NCI-H1092 (cell line): ENCODE results near the gene ATP6V1B1.

Experiments
- DNase-seq: peaks from one replicate; lab custom pipeline; 2025; lab: John Stamatoyannopoulos, UW

The ATP6V1B1 gene

DNA sequence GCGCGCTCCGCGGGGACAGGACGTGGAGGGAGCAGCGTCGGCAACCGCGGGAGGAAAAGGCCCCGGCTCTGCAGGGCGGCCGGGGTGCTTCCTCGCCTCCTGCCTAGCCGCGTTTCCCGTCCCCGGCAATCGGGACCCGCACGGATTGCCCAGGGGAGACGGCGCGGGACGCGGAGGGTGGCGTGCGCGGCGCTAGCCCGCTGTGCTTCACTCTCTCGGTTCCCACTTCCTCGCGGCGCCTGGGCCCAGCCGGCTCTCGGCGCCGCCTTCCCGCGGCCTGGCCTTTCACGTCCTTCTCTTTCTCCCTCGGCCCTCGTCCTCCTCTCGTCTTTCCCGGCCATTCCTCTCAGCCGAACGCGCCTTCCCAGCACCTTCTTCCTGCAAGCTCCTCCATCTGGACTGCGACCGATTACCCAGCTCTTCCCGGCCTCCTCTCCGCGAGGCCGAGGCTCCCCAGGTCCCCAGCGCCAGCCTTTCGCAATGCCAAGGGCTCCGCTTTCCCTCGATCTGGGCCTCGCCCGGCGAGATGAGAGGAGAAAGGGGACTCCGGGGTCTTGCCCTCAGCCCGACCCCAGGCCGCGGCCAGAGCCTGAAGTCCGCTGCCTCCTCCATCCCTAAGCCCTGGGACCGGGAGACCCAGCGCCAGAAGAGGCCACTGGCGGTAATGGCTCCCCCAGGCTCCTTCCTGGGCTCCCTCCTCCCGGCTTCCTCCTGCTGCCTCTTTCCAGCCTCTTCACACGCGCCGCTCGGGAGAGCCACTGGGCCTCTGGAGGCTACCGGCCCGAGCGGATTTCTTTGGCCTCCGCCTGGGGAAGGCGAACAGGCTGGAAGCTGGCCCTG, 34.3 kb upstream of the ATP6V1B1 start:
- peak; percentile 10 for DNase-seq

GRCh38 chr2:70902067-70902442, 33.6 kb upstream of the ATP6V1B1 start:
- no peak for DNase-seq

- DNase-seq: no peak
Measured at GRCh38 chr2:70902579-70902978, 33.1 kb upstream of the ATP6V1B1 start.

GRCh38 chr2:70903171-70903570, 32.5 kb upstream of the ATP6V1B1 start:
- DNase-seq: no peak

DNA sequence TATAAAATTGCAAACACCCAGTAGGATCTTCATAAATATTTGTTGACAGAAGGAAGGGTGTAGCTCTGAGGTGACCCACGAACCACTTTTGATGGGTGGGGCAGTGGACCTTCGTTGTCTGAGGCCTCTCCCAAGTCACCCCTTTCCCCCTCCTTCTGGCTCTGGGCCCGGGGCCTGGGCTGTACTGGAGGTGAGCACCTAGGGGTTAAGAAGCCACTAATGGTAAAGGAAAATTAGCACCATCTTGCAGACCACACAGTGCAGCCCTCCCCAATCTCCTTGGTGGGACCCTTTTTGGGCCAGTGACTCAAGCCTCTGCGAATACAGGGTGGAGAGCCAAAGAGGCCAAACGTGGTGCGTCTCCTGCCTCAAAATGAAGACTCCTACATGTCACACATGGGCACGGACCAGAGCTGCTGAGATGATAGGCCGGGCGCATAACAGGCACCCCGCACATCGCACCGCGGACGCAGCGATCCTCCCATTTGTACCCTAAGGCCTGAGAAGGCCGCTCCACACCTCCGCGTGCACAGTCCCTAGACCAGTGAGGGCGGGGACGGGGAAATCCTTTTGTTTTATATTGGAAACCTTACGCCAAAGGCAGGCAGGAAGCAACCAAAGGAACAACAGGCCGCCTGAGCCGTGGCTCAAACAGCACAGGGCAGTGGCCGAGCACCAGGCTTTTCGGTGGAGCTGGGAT, 31.9 kb upstream of the ATP6V1B1 start:
- DNase-seq: no peak

DNA sequence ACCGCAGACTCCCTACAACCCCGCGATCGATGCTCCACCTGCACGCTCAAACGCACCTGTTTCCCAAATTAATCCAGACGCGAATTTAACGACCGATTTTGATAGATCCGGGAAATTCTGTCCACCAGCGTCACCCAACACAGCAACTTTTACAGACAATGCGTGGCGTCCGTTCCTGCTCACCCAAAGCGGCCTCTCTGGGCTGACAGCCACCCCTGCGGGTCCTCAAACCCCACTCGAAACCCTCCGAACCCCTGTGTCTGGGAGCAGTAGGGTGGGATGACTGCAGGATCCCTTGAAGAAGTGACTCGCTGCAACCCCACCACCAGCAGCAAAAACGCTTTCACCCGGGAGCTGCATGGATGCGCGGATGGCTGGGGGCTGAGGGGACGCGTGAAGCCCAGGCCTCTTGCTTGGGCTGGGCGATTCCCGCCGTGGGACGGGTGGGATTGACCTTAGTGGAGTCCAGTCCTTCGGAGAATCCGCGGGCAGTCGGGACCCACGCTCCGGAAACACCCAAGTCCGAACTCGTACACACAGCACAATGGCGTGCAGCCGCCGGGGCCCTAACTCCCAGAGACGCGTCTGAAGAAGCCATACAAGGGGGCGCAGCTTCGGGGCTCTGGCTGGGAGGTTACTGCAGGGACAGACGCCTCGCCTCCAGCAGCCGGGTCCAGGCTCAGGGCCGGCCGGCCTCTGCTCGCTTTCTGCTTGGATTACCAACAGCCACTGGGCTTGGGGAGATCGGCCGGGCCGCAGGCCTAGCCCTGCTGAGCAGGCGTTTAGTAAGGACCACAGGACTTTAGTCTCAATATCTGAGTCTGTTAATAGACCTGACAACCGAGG, 31.1 kb upstream of the ATP6V1B1 start:
- DNase-seq: no peak

GRCh38 chr2:70905443-70906421, 30.0 kb upstream of the ATP6V1B1 start:
- no peak for DNase-seq

DNA sequence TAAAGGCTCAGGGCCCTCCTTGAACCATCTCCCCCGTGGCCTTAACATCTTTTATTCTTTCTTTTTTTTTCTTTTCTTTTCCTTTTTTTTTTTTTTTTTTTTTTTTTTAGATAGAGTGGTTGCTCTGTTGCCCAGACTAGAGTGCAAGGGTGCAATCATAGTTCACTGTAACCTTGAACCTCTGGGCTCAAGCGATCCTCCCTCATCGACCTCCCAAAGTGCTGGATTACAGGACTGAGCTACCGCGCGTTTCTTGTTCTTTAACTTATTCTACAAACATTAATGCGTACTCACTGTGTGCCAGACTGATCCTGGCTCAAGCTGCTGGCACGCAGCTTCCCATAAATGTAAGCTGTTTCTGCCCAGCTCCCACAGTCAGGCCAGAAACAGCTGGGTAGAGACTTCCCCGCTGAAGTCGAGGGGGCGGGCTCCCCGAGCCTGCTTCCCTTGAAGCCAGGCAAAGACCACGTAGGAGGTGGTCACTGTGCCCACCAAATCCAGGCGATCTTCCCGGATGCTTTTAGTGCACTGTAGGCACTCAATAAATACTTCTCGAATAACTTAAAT, 29.2 kb upstream of the ATP6V1B1 start:
- DNase-seq: no peak

- no peak for DNase-seq
Measured at GRCh38 chr2:70907130-70908057, 28.3 kb upstream of the ATP6V1B1 start.

DNA sequence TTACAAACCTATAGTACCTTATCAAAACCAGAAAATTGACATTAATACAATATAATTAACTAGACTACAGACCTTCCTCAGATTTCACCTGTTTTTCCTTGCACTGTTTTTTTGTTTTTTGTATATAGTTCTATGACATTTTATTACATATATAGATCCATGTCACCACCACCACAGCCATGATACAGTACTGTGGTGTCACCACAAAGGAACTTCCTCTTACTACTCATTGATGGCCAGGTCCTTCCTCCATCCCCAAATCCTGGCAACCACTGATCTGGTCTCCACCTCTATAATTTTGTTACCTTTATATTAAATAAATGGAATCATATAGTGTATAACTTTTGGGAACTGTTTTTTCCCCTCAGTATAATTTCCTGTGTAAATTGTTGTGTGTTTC, 19.4 kb upstream of the ATP6V1B1 start:
- DNase-seq: no peak

- DNase-seq: no peak
Measured at GRCh38 chr2:70918016-70918415, 17.7 kb upstream of the ATP6V1B1 start.

- DNase-seq: peak; percentile 38
Measured at GRCh38 chr2:70919672-70920366, 15.9 kb upstream of the ATP6V1B1 start.

- DNase-seq: no peak
Measured at GRCh38 chr2:70920367-70920715, 15.4 kb upstream of the ATP6V1B1 start.

DNA sequence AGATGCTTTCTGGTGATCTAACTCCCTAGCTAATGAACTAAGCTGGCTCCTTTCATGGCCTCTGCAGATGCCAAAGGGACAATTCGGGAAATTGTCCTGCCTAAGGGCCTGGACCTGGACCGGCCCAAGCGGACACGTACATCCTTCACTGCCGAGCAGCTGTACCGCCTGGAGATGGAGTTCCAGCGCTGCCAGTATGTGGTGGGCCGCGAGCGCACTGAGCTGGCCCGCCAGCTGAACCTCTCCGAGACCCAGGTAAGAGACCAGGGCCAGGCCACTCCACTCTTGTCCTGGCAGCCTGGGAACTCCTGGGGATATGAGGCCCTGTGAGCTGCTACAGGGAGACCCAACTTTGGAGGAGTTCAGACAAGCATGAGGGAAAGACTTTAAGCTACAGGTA, 14.7 kb upstream of the ATP6V1B1 start:
- DNase-seq: no peak

- no peak for DNase-seq
Measured at GRCh38 chr2:70921839-70922234, 13.9 kb upstream of the ATP6V1B1 start.

- no peak for DNase-seq
Measured at GRCh38 chr2:70922235-70923234, 13.2 kb upstream of the ATP6V1B1 start.

- DNase-seq: no peak
Measured at GRCh38 chr2:70923378-70924015, 12.2 kb upstream of the ATP6V1B1 start.

- no peak for DNase-seq
Measured at GRCh38 chr2:70926042-70926441, 9.7 kb upstream of the ATP6V1B1 start.
